Measurements from ENCODE around the gene ACE2. TPM values are rescaled to one million over a fixed set of nuclear protein-coding genes. Genes with fewer than 3 reads are reported as not detected.
A peak's percentile ranks its signal among the peaks of the same experiment; 100 is the strongest.

Gene ACE2
- total and polyA plus RNA-seq, 2 of the 8 experiments (the other 6 are each of a cell fraction or from before 2014, with no cell fraction given): 0.06 TPM; not detected in 1

GRCh38 chrX:15644560-15644872 is 43.8 kb upstream of the ACE2 start:
- DNase-seq (ENCODE audit: low read depth in 1 of 2, low spot score in 2 of 2): no peak
- no peak overlapping the region for H2BK20ac ChIP-seq (ENCODE audit: low read length)
- CTCF ChIA-PET (ENCODE audit: partially characterized antibody): interaction anchor here (1.1 kb wide), 1 partner anchor 100 kb away, joined by 5 read pairs; no protein-coding TSS in a partner anchor

More at GRCh38 chrX:15644560-15644872, 43.8 kb upstream of the ACE2 start:
- Histone ChIP-seq H4K91ac (replicated peaks; ENCODE audit: insufficient read length, low read length) (no peak overlapping the region), H2AFZ (ENCODE audit: low read length) (no peak overlapping the region), H2AK5ac (ENCODE audit: low read depth, low read length) (no peak overlapping the region), H4K20me1 (replicated peaks in 1 of 2; ENCODE audit: control insufficient read depth in 1 of 2, insufficient read depth in 2 of 2, low read length in 2 of 2) (no peaks in the 10 kb centered on the region), H2BK12ac (ENCODE audit: low read depth, low read length) (no peak overlapping the region), H3K4me2 (ENCODE audit: insufficient read depth in 1 of 2, low read depth in 2 of 2, low read length in 2 of 2) (no peak overlapping the region), H4K8ac (ENCODE audit: extremely low read depth, insufficient read depth, low read length) (no peak overlapping the region), H4K5ac (ENCODE audit: insufficient read length, low read depth, low read length) (no peak overlapping the region), H3K9ac (replicated peaks in 1 of 4; ENCODE audit: extremely low read depth in 1 of 4, low read depth in 3 of 4, low read length in 3 of 4) (no peak overlapping the region), H2BK5ac (ENCODE audit: low read depth, low read length) (no peak overlapping the region), H2BK120ac (replicated peaks; ENCODE audit: low read depth, low read length) (no peak overlapping the region), H3K4ac (replicated peaks; ENCODE audit: insufficient read length, low read depth, low read length) (no peak overlapping the region), H3K27ac (ENCODE audit: low read depth, low read length) (no peak overlapping the region), H3K14ac (ENCODE audit: insufficient read length) (no peak overlapping the region), H3K56ac (replicated peaks; ENCODE audit: insufficient read length, low read depth, low read length) (no peak overlapping the region), H3K23me2 (ENCODE audit: low read depth, low read length) (no peaks in the 10 kb centered on the region), H3K9me3 (ENCODE audit: insufficient read depth in 2 of 2, low read depth in 1 of 2, low read length in 1 of 2) (no peaks in the 10 kb centered on the region), H3K79me2 (ENCODE audit: control insufficient read depth in 1 of 2, insufficient read depth in 2 of 2, low read length in 2 of 2) (no peaks in the 10 kb centered on the region), H3K23ac (ENCODE audit: insufficient read length) (no peak overlapping the region), H2BK15ac (ENCODE audit: low read length) (no peak overlapping the region), H3K4me1 (replicated peaks in 1 of 4; ENCODE audit: control insufficient read depth in 3 of 4, insufficient read depth in 4 of 4, low read length in 3 of 4) (no peaks in the 10 kb centered on the region), H3K18ac (ENCODE audit: extremely low read depth, low read length) (no peak overlapping the region), H3K4me3 (ENCODE audit: extremely low read depth in 1 of 4, insufficient read depth in 2 of 4, low read depth in 3 of 4, low read length in 4 of 4) (no peak overlapping the region), H3K79me1 (ENCODE audit: low read depth, low read length) (no peaks in the 10 kb centered on the region), H3K36me3 (ENCODE audit: control insufficient read depth in 2 of 4, insufficient read depth in 4 of 4, low read length in 3 of 4) (no peaks in the 10 kb centered on the region), H3K27me3 (replicated peaks in 1 of 4; ENCODE audit: control insufficient read depth in 3 of 4, extremely low read depth in 1 of 4, insufficient read depth in 3 of 4, low read length in 3 of 4) (no peaks in the 10 kb centered on the region)
- POLR2A ChIA-PET (ENCODE audit: partially characterized antibody): no interaction called here
- 100% methylated on average over 1 of the region's 1 CpG; no CpG with 5 or more reads in 1 of the 2 experiments for WGBS, 2 experiments (ENCODE audit: extremely low coverage in 1 of 2, insufficient coverage in 1 of 2, insufficient read length in 1 of 2, insufficient replicate concordance in 2 of 2, low coverage in 1 of 2, low lambda C conversion rate in 2 of 2, missing lambda C conversion rate in 1 of 2)
- no peak for FAIRE-seq
- TF ChIP-seq RAD21 (IDR thresholded peaks at IDR 0.05 in 1 of 2, conservative IDR thresholded peaks at IDR 0.05 in 1 of 2; ENCODE audit: low read depth in 2 of 2, low read length in 2 of 2): no peak
- TF ChIP-seq CEBPB (IDR thresholded peaks at IDR 0.05; ENCODE audit: low read depth, low read length): peak; percentile 68; the same call in 1 of the 2 replicates
- no peak for TF ChIP-seq BACH1 (IDR thresholded peaks at IDR 0.05; ENCODE audit: low read length)
